GF-D8 (cell line): ENCODE measurements around the gene PAQR6.

Experiments
- DNase-seq: peaks from one replicate; lab custom pipeline; 2025; lab: John Stamatoyannopoulos, UW

Gene PAQR6

DNA sequence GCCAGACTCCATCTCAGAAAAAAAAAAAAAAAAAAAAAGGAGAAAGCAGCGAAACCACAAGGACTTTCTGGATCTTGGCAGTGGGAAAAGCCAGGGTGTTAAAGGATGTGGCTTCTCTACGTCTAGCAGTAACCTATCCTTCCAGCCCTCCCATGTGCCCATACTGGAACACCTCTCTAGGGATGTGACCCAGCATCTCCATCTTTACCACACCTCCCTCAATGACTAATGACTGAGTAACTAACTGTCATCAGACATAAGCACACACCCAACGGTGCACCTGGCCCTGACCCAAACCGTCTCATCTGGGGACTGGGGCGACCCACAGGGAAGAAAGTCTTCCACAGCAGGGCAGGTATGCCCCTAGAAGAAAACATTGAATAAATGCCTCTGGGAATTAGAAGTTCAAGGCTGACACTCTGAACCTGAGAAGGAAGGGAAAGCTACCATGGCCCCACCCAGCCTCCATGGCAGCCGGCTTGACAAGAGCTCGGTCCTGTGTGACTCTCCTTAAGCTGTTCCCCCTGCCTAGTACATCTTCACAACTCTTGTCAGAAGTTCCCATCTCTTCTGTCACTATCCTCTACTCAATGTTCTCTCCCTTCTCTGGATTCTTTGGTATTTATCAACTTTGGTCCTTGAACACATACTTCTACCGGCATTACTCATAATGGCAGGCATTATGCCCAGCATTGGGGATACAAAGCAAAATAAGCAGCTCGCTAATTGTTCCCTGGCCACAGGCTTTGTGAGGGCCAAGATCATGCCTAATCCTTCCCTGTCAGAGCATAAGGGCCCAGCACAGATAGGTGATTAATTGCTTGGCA is 14.8 kb upstream of the PAQR6 start:
- no peak for DNase-seq

GRCh38 chr1:156260896-156261295 is 13.0 kb upstream of the PAQR6 start:
- no peak for DNase-seq

DNA sequence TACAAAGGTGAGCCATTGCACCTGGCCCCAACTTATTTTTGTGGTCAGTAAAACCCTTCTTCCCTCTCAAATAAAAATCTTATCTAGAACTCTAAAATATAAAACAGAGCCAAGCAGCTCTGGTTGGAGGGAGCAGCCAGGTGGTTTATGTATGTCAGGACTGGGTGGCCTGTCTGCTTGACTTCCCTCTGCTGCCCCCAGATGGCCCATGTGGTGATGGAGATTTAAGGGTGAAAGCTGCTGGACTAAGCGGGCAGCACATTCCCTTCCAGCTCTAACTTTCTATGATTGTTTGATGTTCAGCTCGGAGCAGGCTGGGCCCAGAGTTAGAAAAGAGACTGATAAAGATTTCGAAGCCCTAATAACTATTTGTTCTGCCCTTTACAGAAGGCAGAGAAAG is 11.9 kb upstream of the PAQR6 start:
- DNase-seq: no peak

DNA sequence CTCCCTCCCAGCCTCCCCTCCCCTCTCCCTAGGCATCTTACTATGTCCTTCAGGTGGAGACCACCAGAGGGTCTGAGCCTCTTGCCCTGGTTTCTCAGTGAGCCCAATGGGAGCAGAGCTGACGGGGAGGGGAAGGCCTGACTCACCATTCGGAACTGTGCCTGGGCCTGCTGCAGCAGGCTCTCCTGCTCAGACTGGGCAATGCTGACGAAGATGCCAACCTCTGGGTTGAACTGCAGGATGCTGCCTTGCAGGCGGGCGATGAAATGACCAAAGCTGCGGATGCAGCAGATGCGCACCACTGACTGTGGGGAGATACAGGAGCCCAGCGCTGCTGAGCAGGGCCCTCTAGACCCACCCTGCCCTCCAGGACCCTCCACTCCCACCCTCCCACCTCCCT is 11.0 kb upstream of the PAQR6 start:
- DNase-seq: no peak

DNA sequence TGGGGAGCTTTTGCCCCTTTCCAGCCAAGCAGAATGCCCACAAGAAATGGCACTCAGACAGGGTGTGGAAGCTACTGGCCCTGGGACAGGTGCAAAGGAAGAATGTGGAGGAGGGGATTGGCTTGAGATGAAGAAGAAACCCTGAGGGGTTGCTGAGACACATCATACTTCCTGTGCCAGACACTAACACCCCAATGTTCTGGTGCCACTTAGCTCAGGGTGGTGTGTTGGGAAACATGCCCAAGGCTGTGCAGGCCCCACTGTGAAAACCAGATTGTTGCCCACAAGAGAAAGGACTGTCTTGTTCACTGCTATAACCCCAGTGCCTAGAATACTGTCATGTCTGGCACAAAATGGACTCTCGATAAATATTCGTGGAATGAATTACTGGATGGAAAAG is 9.9 kb upstream of the PAQR6 start:
- peak; percentile 3 for DNase-seq

DNA sequence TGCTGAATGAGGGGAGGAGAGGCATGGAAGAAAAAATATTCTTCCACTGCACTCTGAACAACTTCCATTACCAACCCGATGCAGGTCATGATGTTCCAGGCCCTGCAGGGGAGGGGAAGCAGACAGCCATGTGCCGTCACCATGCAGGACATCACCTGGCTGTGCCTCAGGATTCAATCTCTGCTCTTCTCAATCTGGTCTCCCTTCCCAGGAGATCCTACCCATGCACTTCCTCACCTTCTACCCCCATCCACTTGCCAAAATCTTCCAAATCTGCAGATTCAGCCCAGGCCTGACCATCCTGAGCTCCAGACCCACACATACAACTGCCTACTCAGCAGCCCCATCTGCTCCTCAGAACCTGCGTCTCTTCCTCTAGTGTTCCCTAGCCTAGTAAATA is 5.8 kb upstream of the PAQR6 start:
- no peak for DNase-seq

DNA sequence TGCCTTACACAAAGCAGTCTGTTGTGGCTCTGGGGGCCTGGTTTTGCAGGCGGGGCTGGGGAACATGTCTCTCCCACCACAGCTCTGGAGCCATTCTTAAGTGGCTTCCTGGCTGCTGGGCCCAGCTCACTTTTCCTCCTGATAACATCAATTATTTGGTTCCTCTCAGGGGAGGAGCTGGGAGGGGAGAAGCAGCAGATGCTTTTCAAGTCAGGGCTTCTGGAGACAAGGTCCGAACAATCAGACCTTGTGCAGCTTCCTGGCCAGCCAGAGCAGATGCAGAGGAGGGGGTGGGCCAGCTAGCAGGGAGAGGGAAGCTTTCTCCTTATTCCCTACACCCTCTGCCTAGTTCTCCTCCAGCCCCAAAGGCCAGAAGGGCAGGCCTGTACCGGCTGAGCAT is 3.7 kb upstream of the PAQR6 start:
- peak; percentile 80 for DNase-seq

DNA sequence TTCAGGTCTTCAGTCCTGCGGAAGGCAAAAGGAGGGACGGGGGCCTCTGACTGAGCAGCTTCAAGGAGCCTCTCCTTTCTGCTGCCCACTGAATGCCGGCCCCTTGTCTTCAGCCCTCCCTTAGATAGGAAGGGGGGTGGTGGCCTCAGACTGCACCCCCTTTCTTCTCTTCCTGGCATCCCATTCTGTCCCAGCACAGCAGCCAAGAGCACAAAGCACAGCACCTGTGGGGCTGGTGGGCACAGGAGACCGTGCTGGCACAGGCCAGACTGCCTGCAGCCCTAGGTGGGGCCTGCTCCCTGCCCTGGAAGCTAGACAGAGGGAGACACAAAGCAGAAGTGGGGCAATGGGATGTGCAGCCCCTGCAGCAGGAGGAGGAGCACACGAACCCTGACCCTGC is 1.7 kb upstream of the PAQR6 start:
- no peak for DNase-seq

- DNase-seq: no peak
Measured at GRCh38 chr1:156248323-156248683, 447 bp upstream of the PAQR6 start.

GRCh38 chr1:156246781-156247459 is 936 bp downstream of the PAQR6 start:
- DNase-seq: no peak

GRCh38 chr1:156246241-156246780 is 1.5 kb downstream of the PAQR6 start:
- DNase-seq: no peak

DNA sequence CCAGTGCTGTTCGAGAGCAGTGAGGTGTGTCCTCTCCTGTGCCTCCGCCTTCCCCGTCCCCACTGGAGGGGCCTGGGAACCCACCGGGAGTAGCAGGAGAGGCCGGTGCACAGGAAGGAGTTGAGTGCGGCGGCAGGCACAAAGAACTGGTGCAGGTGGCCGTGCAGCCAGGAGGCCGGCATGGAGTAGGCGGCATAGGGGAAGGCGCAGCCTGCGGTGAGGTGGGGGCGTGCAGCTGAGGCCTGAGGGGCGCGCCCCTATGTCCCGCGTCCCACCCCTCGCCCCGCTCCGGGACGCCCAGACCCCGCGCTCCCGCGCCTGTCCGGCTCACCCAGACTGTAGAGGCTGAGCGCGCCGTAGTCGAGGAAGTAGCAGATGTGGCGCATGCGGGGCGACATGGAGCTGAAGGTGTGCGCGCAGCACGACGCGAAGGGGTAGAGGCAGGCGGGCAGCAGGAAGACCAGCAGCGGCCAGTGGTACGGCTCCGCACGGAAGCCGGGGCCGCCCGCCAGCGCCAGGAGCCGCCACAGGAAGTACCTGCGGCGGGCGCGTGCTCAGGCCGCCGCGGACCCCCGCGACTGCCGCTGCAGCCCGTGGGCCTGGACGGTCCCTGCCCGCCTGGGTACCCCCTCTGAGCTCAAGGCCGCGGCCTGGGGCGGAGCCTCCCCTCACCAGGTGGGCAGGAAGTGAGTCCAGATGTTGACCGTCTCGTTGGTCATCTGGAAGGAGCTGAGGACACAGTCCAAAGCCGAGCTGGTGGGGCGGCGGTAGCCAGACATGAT is 2.2 kb downstream of the PAQR6 start:
- DNase-seq: no peak

GRCh38 chr1:156244712-156245111 is 3.1 kb downstream of the PAQR6 start:
- DNase-seq: no peak

GRCh38 chr1:156244126-156244525 is 3.7 kb downstream of the PAQR6 start:
- no peak for DNase-seq

GRCh38 chr1:156242738-156243137 is 5.1 kb downstream of the PAQR6 start:
- no peak for DNase-seq

DNA sequence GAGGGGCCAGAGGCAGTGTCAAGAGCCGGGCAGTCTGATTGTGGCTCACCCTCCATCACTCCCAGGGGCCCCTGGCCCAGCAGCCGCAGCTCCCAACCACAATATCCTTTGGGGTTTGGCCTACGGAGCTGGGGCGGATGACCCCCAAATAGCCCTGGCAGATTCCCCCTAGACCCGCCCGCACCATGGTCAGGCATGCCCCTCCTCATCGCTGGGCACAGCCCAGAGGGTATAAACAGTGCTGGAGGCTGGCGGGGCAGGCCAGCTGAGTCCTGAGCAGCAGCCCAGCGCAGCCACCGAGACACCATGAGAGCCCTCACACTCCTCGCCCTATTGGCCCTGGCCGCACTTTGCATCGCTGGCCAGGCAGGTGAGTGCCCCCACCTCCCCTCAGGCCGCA is 5.9 kb downstream of the PAQR6 start, which contains the start of gene BGLAP:
Gene BGLAP, plus strand, starts transcription at position 259 of the 400 bp plus-strand sequence. Its CDS starts 48 bp downstream, at position 307.
- DNase-seq: no peak

- no peak for DNase-seq
Measured at GRCh38 chr1:156241311-156241811, 6.5 kb downstream of the PAQR6 start.

GRCh38 chr1:156238248-156238647 is 9.6 kb downstream of the PAQR6 start:
- no peak for DNase-seq

DNA sequence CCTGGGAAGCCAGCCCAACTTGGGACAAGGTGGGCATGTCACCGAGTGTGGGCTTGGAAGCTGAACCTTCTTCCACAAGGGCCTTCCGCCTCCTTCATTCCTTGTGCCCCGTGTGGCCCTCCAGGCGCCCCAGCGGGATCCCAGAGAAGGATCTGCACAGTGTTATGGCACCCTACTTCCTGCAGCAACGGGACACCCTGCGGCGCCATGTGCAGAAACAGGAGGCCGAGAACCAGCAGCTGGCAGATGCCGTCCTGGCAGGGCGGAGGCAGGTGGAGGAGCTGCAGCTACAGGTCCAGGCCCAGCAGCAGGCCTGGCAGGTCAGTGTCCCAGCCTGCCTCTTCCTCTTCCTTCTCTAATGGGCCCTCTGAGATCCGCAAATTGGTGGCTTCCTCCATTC is 11.7 kb downstream of the PAQR6 start:
- DNase-seq: no peak

DNA sequence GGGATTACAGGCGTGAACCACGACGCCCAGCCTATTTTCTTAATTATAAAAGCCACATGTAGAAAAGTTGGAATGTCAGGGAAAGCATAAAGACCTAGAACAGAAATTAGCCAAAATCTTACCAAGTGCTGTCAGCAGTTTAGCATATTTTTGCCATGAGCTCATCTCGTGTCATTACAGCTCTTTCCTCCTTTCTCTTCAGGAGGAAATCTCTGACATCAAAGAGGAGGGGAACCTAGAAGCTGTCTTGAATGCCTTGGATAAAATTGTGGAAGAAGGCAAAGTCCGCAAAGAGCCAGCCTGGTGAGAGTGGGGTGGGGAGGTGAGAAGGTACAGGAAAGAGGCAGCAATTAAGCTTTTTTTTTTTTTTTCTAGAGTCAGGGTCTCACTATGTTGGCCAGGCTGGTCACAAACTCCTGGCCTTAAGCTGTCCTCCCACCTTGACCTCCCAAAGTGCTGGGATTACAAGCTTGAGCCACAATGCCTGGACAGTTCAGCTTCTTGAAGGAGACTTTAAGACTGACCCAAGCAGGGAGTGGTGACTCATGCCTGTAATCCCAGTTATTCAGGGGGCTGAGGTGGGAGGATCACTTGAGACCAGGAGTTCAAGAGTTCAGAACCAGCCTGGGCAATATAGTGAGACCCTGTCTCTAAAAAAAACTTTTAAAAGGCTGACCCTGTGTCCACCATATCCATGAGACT is 14.3 kb downstream of the PAQR6 start:
- no peak for DNase-seq

- DNase-seq: no peak
Measured at GRCh38 chr1:156232201-156232894, 15.5 kb downstream of the PAQR6 start.
